ENCODE measurements around the gene RTN4RL2.

DNA sequence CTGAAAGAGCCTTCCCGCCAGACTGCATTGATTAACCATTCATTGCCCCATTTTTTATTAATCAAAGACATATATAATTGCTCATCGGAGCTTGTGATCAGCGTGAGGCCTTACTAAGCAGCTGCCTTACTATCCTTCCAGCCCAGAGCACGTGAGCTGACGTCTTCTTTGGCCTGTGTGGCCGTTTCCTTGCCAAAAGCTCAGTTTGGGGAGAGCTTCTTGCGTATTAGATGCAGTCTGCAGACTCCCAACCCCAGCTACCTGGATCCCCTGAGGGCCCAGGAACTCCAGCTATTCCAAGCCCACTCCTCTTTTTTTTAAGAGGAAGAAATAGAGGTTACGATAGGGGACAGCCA lies 32.6 kb upstream of the RTN4RL2 start:
- TF ChIP-seq POLR2A (IDR thresholded peaks at IDR 0.05; ENCODE audit: low read length): no peak
- TF ChIP-seq GATA1 (IDR thresholded peaks at IDR 0.05; ENCODE audit: low read depth, low read length): no peak
